Esophagus squamous epithelium (tissue), 5 donors: ENCODE data around the gene BPIFA1. TPM values are rescaled to one million over a fixed set of nuclear protein-coding genes. Genes with fewer than 3 reads are reported as not detected.

Experiments used
- DNase-seq: peaks from one replicate; lab custom pipeline; 2025; lab: John Stamatoyannopoulos, UW
- H3K27ac ChIP-seq, 4 donors: fragments of 200-600 bp; sonication (generic); one replicate each; pipeline ENCODE4 v1.5.1; 2016 to 2019; ENCODE audit warnings: mild to moderate bottlenecking in 1 of 4
- H3K27me3 ChIP-seq, 4 donors: fragments of 200-600 bp; sonication (generic); 1 replicate in 3 of 4; 2 replicates in 1 of 4; pipeline versions ENCODE4 v1.5.1 to v1.6.0; 2017 to 2021; ENCODE audit warnings: antibody characterized with exemption in 1 of 4
- H3K36me3 ChIP-seq, 3 donors: fragments of 200-600 bp; sonication (generic); one replicate each; pipeline ENCODE4 v1.5.1; 2016 to 2019
- H3K4me1 ChIP-seq, 3 donors: fragments of 200-600 bp; sonication (generic); one replicate each; pipeline ENCODE4 v1.5.1; 2017 to 2019
- H3K4me3 ChIP-seq, 4 donors: fragments of 200-600 bp; sonication (generic); 1 replicate in 3 of 4; 2 replicates in 1 of 4; pipeline ENCODE4 v1.5.1; 2016 to 2019; ENCODE audit warnings: mild to moderate bottlenecking in 2 of 4, moderate library complexity in 1 of 4
- H3K9me3 ChIP-seq, 3 donors: fragments of 200-600 bp; sonication (generic); one replicate each; pipeline ENCODE4 v1.5.1; 2016 to 2019
- CTCF ChIP-seq, 6 experiments: fragments of 450-650 bp in 4 of 6; fragments of 200-600 bp in 2 of 6; sonication (generic) in 2 of 6; IDR thresholded peaks; one replicate each; pipeline ENCODE4 v1.5.1; 2016 to 2019; ENCODE audit warnings: antibody characterized with exemption in 6 of 6, mild to moderate bottlenecking in 4 of 6, moderate library complexity in 4 of 6
- POLR2A ChIP-seq, 4 donors: fragments of 450-650 bp; IDR thresholded peaks; one replicate each; pipeline ENCODE4 v1.6.1; 2017; ENCODE audit warnings: antibody characterized with exemption in 4 of 4, mild to moderate bottlenecking in 4 of 4, moderate library complexity in 3 of 4
- WGBS, 2 donors: methylation state at CpG; one replicate each; pipeline ENCODE4 v1.1.5; 2018; 5-methylcytosine and 5-hydroxymethylcytosine counted together
- intact Hi-C: fragments of 100-400 bp; cut with DNase I; formaldehyde crosslinking; loops from one replicate; pipeline ENCODE4 v1.15.0; 2022
- total RNA-seq, 4 donors: library from RNA; depleted of rRNA; stranded (reverse); fragments of >200 nt; gene quantifications; one replicate each; pipeline ENCODE4 v1.1.0, GENCODE V29; 2016
- donor health status: DM: yes; HTN: yes; CAD: no.

BPIFA1 gene
- not detected for total RNA-seq

GRCh38 chr20:33235696-33236095 lies at the start of gene BPIFA1:
Gene BPIFA1, plus strand, starts transcription at chr20:33235996. Its CDS starts 1,716 bp downstream, at chr20:33237712.
- WGBS, 2 donors, result 33 to 41% methylated on average over 5 of the region's 5 CpGs
- intact Hi-C loops, result no loop called here
- TF ChIP-seq POLR2A (IDR thresholded peaks at IDR 0.05), result no peak
- TF ChIP-seq CTCF (IDR thresholded peaks at IDR 0.05), result no peak

GRCh38 chr20:33187491-33187890 lies 48.3 kb upstream of the BPIFA1 start:
- intact Hi-C loops, result no loop called here
- WGBS, 2 donors, result 62 to 64% methylated on average over 2 to 4 of the region's 4 CpGs
- Histone ChIP-seq H3K27me3 (peaks cover 0 to 47% (median 0%) of the 10 kb centered on the region in 4 donors), H3K9me3 (no peaks in the 10 kb centered on the region), H3K4me1 (no peaks in the 10 kb centered on the region), H3K27ac (no peak overlapping the region), H3K4me3 (no peak overlapping the region), H3K36me3 (no peaks in the 10 kb centered on the region)
- DNase-seq, result no peak
- TF ChIP-seq CTCF (IDR thresholded peaks at IDR 0.05) (no peak), POLR2A (IDR thresholded peaks at IDR 0.05) (no peak)

More at GRCh38 chr20:33235696-33236095, at the start of gene BPIFA1:
- Histone ChIP-seq H3K27me3 (peaks cover 0 to 72% (median 0%) of the 10 kb centered on the region in 4 donors), H3K4me1 (no peaks in the 10 kb centered on the region), H3K27ac (no peak within 1 kb of the TSS), H3K36me3 (no peaks in the 10 kb centered on the region), H3K9me3 (no peaks in the 10 kb centered on the region), H3K4me3 (no peak within 1 kb of the TSS)
- no peak for DNase-seq

GRCh38 chr20:33188421-33188820 lies 47.4 kb upstream of the BPIFA1 start:
- H3K9me3 ChIP-seq, result no peaks in the 10 kb centered on the region
- TF ChIP-seq POLR2A (IDR thresholded peaks at IDR 0.05), result no peak
- no peak for TF ChIP-seq CTCF (IDR thresholded peaks at IDR 0.05)
- no peaks in the 10 kb centered on the region for H3K36me3 ChIP-seq
- H3K4me3 ChIP-seq, result no peak overlapping the region
- DNase-seq, result no peak
- 73 to 77% methylated on average over 8 to 9 of the region's 9 CpGs for WGBS, 2 donors
- intact Hi-C loops, result no loop called here
- H3K27me3 ChIP-seq, result peaks cover 0 to 44% (median 0%) of the 10 kb centered on the region in 4 donors
- no peaks in the 10 kb centered on the region for H3K4me1 ChIP-seq
- H3K27ac ChIP-seq, result no peak overlapping the region

- peak overlapping the region in 1 of 4 donors; percentile 33 for H3K27ac ChIP-seq
- DNase-seq, result no peak
- H3K9me3 ChIP-seq, result no peaks in the 10 kb centered on the region
- 9 to 34% methylated on average over 3 of the region's 3 CpGs for WGBS, 2 donors
- no peak overlapping the region for H3K4me3 ChIP-seq
- H3K27me3 ChIP-seq, result peaks cover 0 to 46% (median 0%) of the 10 kb centered on the region in 4 donors
- no peaks in the 10 kb centered on the region for H3K36me3 ChIP-seq
- no peak for TF ChIP-seq POLR2A (IDR thresholded peaks at IDR 0.05)
- TF ChIP-seq CTCF (IDR thresholded peaks at IDR 0.05), result no peak
- intact Hi-C loops, result no loop called here
- H3K4me1 ChIP-seq, result no peaks in the 10 kb centered on the region
Measured at GRCh38 chr20:33191484-33191883, 44.3 kb upstream of the BPIFA1 start.

- 53 to 78% methylated on average over 1 of the region's 1 CpG for WGBS, 2 donors
- intact Hi-C loops, result no loop called here
Measured at GRCh38 chr20:33191955-33192354, 43.8 kb upstream of the BPIFA1 start.

More at GRCh38 chr20:33191955-33192354, 43.8 kb upstream of the BPIFA1 start:
- Histone ChIP-seq H3K9me3 (no peaks in the 10 kb centered on the region), H3K36me3 (no peaks in the 10 kb centered on the region), H3K27ac (peak overlapping the region in 1 of 4 donors; percentile 33), H3K4me3 (no peak overlapping the region), H3K27me3 (peaks cover 0 to 45% (median 0%) of the 10 kb centered on the region in 4 donors), H3K4me1 (no peaks in the 10 kb centered on the region)
- no peak for TF ChIP-seq CTCF (IDR thresholded peaks at IDR 0.05)
- TF ChIP-seq POLR2A (IDR thresholded peaks at IDR 0.05), result no peak
- DNase-seq, result no peak
